ENCODE data around the gene CEP68.
"Not testable (repeated sequence)": the region's sequence is repeated elsewhere in the genome, so short reads cannot be mapped to it uniquely, and the experiment has no call there.

The CEP68 gene

GRCh38 chr2:65130664-65131175 lies 74.5 kb downstream of the CEP68 start:
- no peak for TF ChIP-seq CTCF (IDR thresholded peaks at IDR 0.05; ENCODE audit: extremely low read depth, insufficient read depth, missing control alignments)
- in situ Hi-C loops (cut with MboI; ENCODE audit: low pct_unique_long_range_greater_than_20kb, low sequenced_read_pairs, unreplicated experiment), result no loop called here
- DNase-seq (ENCODE audit: low spot score), result no peak

- in situ Hi-C loops (cut with MboI; ENCODE audit: low pct_unique_long_range_greater_than_20kb, low sequenced_read_pairs, unreplicated experiment); DNase-seq (ENCODE audit: low spot score): not testable (repeated sequence)
These were observed 76.7 kb downstream of the CEP68 start for GRCh38 chr2:65132930-65133329.

- no peak for TF ChIP-seq CTCF (IDR thresholded peaks at IDR 0.05; ENCODE audit: extremely low read depth, insufficient read depth, missing control alignments)
- DNase-seq (ENCODE audit: low spot score), result no peak
- in situ Hi-C loops (cut with MboI; ENCODE audit: low pct_unique_long_range_greater_than_20kb, low sequenced_read_pairs, unreplicated experiment), result no loop called here
These were observed 77.4 kb downstream of the CEP68 start for GRCh38 chr2:65133626-65134025.

DNA sequence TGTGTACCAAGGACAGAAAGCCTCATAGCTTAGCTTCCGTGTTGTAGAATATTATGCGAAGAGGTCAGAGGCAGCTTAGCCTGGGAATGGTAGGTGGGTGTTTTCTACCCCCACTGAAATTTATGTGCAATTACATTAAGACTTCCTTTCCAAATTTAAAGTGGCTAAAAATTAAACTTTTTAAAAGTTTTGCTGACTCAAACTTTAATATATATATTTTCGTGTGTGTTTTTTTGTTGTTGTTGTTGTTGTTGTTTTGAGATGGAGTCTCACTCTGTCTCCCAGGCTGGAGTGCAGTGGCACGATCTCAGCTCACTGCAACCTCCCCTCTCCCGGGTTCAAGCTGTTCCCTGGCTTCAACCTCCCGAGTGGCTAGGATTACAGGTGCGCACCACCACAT lies 77.9 kb downstream of the CEP68 start:
- no peak for DNase-seq (ENCODE audit: low spot score)
- TF ChIP-seq CTCF (IDR thresholded peaks at IDR 0.05; ENCODE audit: extremely low read depth, insufficient read depth, missing control alignments), result no peak
- in situ Hi-C loops (cut with MboI; ENCODE audit: low pct_unique_long_range_greater_than_20kb, low sequenced_read_pairs, unreplicated experiment), result no loop called here

GRCh38 chr2:65136253-65136652 lies 80.0 kb downstream of the CEP68 start:
- in situ Hi-C loops (cut with MboI; ENCODE audit: low pct_unique_long_range_greater_than_20kb, low sequenced_read_pairs, unreplicated experiment), result no loop called here
- no peak for DNase-seq (ENCODE audit: low spot score)
- TF ChIP-seq CTCF (IDR thresholded peaks at IDR 0.05; ENCODE audit: extremely low read depth, insufficient read depth, missing control alignments), result no peak
